Left renal pelvis (tissue), 4 donors: Measurements from ENCODE around the gene HNRNPA1. TPM values are rescaled to one million over a fixed set of nuclear protein-coding genes. Genes with fewer than 3 reads are reported as not detected.
A peak's percentile ranks its signal among the peaks of the same experiment; 100 is the strongest.
"Not testable (repeated sequence)": the region's sequence is repeated elsewhere in the genome, so short reads cannot be mapped to it uniquely, and the experiment has no call there.

ENCODE experiments used
- DNase-seq, 4 donors: peaks; one replicate each; pipeline ENCODE4 v3.0.0-alpha.2; 2013; ENCODE audit warnings: low read depth in 4 of 4, low spot score in 3 of 4
- polyA plus RNA-seq, 4 donors: library from polyadenylated mRNA; unstranded; fragments of 120-200 nt; gene quantifications; one replicate each; pipeline ENCODE4 v1.2.1, GENCODE V29; 2013; ENCODE audit not compliant: insufficient read length in 4 of 4

HNRNPA1 gene
- polyA plus RNA-seq, 4 donors, result 3,309 to 4,188 (median 3,895) TPM

DNA sequence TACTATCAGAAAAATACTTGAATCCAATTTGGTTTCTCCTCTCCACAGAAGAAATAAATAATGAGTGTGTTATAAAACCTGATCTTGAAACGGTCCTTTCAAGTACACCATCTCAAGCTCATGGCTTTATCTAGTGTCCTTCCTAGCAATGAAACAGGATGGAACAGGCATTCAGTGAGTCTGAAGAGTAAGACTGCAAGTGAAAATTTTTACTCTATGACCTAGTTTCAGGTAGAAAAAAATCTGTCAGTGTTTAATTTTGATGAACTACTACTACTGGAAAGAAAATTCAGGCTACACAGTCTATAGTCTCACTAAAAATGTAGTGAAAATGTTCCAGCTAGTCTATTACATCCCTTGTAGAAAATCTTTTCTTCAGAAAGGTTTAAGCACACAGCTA lies 8.3 kb upstream of the HNRNPA1 start:
- no peak for DNase-seq

DNA sequence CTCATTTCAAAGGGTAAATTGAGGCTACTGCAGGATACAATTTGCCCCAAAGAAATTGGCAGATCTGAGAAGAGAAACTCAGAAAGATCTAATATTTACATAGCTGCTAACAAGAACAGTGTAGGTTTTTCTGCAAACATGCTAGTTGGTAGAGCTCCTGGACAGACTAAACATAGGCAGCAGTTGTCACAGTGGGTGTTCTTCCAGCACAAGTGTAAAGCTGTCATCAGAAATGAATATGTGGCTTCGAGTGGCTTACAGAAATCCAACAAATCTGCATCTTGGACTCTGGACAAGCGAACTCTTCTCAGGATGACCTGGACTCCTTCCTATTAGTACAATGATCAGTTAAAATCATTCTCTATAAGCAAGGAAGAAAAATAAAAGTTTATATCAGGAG lies 6.5 kb upstream of the HNRNPA1 start:
- DNase-seq, result no peak

DNA sequence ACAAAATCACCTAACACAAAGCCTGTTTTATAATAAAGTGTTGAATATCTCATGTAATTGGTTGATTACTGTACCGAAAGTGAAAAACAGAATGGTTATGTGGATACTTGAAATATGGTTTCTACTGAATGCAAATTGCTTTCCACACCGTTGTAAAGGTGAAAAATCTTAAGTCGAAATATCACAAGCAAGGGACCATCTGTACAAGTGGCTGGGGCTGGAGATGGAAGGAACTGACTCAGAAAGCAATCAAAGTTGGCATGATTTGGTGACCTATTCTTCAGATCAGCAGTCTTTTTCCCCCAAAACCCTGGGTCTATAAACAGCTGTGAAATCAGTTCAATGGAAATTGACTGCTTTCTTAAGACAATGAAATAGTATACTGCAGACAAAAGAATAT lies 4.2 kb upstream of the HNRNPA1 start:
- DNase-seq, result no peak

DNA sequence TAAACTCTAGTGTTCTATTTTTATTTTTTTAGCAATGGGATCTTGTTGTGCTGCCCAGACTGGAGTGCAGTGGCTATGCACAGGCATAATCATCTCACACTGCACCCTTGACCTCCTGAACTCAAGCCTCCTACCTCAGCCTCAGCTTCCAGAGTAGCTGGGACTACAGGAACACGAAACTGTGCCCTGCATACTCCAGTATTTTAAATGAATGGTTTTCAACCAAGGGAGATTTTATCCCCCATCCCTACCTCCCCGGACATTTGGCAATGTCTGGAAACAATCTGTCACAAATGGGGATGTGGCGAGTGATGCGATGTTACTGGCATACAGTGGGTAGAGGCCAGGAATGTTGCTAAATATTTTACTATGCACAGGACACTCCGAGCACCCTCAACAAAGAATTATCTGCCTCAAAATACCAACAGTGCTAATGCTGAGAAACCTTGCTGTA lies 2.7 kb upstream of the HNRNPA1 start:
- no peak for DNase-seq

DNA sequence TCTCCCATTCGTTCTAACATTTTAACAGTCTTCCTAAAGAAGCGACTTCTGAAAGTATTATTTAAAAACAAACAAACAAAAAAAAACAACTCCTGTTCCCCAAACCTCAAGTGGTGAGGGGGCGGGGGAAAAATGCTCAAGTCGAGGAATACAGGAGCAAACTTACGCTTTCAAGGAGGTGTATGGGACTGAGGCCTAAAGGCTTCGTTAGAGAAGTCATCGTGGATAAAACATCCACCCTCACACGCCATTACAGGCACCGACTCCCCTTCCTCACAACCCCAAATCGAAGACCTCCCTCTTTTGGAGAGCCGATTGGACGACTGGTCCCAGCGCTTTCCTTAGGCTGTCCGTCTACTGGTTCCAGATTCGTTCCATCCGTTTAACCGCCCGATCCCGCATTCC lies 1.3 kb upstream of the HNRNPA1 start:
- DNase-seq, result no peak

DNA sequence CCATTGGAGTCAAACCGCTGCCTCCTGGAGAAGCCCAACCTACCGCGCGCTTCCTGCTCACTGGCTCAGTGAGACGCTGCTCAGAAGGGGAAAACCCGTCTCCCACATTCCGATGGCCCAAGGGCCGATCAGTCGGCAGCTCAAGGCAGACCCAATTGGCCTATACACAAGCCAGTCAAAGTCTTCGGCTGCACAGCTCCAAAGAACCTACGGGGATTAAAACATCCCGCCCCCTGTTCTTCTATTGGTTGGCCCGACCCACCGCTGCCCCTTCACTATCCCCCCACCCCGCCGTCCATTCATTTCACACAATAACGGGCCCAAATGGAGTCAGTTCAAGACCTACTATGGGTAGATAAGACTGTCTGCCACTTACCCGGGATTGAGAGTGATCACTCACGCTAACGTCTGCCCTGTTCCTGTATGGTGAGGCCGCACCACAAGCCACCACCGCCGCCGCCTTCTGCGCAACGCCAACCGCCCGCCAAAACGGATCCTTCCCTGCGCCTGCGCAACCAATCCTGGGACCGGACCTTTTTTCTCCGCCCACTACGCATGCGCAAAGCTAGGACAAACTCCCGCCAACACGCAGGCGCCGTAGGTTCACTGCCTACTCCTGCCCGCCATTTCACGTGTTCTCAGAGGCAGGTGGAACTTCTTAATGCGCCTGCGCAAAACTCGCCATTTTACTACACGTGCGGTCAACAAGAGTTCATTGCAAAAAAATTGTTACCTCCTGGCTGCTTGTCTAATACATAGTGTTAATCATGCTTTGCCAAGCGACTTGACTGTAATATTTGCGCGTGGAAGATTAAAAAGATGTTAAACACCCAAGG lies 676 bp upstream of the HNRNPA1 start, which contains the start of gene CBX5:
TSS of gene CBX5 (minus strand) at position 491 of the 836 bp plus-strand sequence. CDS start 22,472 bp downstream, outside the sequence.
- DNase-seq, result peak; percentile 98 to 99 (median 99)

DNA sequence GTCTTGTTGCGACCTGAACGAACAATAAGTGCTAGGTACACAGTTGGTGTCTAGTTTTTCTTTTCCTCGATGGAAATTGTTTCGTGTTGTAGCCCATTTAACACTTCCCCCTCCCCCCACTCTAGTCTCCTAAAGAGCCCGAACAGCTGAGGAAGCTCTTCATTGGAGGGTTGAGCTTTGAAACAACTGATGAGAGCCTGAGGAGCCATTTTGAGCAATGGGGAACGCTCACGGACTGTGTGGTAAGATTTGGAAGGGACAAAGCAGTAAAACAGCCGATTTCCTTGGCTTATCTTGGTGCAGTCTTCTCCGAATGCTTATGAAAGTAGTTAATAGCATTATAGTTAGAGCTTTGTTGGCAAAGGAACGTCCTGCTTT lies 724 bp downstream of the HNRNPA1 start:
- not testable (repeated sequence) for DNase-seq

DNA sequence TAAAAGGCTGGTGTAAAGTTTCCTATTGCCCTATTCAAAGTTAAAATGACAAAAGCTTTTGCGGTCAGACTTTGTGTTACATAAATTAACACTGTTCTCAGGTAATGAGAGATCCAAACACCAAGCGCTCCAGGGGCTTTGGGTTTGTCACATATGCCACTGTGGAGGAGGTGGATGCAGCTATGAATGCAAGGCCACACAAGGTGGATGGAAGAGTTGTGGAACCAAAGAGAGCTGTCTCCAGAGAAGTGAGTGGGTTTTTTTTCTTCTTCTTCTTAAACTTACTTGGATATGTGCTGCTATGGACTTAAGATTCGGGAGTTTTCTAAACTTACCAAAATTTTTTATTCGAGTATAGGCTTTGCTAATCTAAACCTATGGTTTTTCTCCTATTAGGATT lies 1.2 kb downstream of the HNRNPA1 start:
- not testable (repeated sequence) for DNase-seq

DNA sequence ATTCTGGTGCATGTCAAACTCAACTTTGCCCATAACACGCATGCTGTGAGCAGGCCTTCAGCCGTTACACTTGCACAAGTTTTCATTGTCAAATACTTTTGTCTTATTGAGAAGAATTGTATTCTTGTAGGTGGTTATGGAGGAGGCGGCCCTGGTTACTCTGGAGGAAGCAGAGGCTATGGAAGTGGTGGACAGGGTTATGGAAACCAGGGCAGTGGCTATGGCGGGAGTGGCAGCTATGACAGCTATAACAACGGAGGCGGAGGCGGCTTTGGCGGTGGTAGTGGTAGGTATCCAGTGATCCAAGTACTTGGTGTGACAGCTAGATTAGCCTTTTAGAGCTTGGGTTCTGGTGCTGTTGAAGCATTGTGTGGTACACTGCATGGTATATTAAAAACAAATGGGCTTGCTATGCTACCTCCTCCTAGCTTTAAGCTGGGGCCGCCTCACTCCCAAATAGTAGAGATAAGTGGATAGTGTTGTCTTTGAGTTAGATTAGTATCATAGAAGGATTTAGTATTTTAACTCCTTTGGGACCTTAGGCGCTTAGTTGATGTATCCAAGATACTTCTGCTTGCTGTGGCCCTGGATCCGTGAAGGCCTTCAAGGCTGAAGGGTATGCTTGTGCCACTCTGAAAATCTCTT lies 2.5 kb downstream of the HNRNPA1 start:
- no peak for DNase-seq

DNA sequence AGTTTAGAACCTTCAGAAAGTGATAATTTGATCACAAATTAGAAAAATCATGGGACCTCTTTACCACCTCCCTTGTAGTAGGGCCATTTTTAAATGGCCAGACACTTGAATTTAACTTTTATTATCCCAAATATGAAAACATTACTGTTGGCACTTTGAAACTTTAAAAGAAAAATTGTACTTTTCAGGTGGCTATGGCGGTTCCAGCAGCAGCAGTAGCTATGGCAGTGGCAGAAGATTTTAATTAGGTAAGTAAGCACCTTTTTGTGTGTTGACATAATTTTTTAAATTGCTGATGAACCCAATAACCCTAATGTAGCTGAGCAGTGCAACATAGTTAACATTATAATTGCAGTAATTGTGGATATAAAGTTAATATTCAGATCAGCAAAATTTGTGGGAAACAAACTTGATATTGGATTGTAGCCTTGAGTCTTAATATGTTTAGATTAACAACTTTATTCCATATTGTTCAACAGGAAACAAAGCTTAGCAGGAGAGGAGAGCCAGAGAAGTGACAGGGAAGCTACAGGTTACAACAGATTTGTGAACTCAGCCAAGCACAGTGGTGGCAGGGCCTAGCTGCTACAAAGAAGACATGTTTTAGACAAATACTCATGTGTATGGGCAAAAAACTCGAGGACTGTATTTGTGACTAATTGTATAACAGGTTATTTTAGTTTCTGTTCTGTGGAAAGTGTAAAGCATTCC lies 3.7 kb downstream of the HNRNPA1 start:
- DNase-seq, result not testable (repeated sequence)

DNA sequence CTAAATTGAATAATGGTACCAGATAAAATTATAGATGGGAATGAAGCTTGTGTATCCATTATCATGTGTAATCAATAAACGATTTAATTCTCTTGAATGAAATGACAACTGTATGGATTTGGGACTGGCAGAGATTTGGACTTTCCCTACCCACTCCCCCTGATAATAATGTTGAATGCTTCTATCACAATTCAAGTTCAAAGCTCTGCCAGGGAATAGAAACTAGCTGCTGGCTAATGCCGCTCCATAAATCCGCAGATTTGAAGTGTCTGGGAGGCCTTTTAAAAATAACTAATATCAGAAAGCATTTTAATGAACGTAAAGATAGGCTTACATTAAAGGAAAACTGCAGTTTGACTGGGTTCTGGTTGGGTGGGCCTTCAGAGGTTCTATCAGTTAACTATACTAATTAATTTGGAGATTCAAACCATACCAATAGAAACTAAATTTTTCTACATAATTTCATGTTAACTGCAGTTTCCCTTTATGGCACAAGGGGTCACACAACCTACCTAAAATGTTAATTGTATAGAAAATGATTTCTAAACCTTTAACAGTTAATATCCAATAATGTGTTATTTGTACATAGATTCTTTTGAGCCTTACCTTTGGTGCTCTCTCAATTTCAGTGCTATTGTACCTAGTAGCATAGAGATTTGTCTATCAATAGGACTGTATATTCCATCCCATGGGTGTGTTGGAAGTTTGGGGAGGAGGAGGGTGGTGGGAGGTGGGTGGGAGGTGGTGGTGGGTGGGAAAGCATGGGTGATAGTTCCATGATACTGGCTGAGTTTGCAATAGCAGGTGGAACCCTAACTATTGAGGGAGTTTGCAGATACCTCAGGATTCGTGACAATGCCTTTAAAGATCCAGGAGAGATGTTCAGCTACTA lies 4.9 kb downstream of the HNRNPA1 start:
- DNase-seq, result no peak

DNA sequence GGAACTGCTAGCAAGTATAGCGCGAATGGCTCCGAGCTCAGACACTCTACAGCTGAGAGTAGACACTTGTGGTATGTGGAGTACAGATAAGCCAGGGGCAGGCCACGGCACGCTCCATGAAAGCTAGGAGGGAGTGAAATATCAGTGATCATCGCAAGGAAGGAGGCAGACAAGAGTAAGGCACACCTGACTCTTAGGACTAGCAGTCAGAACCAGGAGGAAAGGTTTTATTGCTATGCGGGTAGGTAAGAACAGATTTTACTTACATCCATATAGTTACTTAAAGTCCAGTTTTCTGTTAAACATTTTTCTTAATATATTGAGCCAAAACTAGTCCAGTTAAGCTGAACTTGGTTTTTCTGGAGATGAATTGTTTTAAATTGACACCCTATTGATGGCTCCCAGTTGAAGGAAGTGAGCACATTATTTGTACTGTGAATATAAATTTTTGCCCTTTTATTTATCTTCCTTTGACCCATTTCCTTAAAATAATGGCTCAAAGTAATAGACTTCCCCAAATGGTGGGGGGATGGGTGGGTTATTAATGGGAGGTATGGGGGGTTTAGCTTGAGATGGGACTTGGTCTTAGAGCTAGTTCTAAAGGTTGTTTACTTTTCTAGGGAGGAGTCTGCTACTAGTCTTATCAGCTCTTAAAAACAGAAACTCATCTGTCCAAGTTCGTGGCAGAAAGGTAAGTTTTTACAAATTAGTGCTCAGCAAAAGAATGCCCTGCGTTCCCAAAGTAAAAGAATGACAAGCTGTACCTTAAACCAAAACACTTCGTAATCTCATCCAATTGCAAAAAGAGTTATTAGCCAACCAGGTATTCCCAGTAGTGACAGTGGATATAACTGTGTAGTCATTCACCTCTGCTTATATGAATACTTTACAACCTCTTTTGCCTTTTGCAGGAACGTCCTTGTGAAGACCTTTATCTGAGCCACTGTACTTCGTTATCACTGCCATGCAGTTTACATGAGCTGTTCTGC lies 5.8 kb downstream of the HNRNPA1 start:
- no peak for DNase-seq

DNA sequence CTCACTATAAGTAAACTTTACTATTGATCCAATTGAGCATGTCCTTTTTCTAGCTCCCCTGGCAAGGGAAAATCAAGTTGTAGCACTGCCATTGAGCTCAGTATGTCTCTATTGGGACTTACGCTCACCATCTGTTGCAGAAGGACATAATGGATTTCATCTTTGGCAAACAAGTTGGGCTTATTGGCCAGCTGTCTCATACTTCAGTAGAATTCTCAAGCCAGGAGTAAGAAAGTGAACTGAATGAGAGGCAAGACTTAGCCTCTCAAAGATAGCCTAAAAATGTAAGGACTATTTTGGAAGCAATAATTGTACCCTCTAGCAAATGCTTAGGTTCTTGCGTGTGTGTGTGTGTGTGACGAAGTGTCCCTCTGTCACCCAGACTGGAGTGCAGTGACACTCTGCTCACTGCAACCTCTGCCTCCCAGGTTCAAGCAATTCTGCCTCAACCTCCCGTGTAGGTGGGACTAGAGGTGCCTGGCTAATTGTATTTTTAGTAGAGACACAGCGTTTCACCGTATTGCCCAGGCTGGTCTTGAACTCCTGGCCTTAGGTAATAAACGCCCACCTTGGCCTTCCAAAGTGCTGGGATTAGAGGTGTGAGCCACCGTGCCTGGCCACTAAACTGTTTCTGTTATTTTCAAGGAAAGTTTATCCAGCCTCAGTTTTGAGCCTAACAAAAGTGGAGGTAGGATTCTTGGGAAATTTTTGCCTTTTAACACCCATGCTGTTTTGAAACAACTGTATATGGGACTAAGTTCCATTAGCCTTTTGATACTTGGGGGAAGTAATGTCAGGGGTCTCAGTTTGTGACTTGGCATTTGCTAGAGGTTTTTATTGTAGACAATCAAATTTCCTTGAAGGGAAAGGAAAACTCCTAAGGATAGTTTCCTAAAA lies 7.0 kb downstream of the HNRNPA1 start:
- no peak for DNase-seq

DNA sequence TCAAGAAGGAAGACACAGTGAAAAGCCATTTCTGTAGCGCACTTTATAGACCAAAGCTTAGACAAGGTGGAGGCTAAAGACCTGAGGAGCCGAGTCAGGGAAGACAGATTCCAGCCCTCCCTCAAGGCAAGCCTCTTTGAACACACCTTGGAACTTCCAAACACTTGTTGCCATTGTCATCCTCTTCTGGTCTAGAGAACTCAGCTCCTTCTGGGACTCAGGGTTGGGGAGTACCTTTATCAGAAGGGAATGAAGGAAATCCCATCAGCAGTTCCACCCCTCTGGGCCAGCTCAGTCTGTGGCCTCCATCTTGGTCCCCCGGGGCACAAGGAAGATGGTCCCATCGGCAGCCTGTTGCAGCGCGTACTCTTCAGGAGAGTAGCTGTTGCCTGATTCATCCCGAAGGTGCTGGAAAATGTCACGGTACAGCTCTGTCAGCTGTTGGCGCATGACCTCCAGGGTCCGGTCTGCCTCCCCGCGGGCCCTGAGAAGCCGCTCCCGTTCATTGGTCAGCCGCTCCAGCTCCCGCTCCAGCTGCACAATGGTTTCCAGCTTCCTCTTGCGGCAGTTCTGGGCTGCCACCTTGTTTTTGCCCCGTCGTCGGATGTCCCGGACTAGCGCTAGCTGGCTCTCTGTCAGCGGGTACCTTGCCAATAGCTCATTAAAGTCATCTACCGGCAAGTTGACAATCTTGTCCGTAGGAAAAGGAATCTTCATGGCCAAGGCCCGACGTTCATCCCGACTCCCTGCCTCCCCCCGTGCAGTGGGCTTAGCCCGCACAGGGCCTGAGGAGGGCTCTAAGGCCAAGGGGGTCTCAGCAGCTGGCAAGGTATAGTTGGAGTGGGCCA lies 11.8 kb downstream of the HNRNPA1 start:
- no peak for DNase-seq

DNA sequence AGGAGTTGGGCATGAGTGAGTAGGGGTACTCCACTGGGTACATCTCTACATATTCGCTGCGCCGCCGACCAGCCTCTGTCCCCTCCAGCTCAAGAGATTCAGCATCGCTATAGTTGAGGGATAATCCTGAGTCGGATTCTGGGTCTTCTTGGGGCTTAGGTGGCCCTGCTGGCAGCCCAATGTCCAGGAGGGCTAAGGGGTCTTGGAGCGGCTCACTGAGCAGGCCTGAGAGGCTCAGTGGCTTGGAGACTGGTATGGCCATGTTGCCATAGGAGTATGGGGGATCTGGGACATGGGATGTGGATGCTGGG lies 12.4 kb downstream of the HNRNPA1 start:
- DNase-seq, result no peak

DNA sequence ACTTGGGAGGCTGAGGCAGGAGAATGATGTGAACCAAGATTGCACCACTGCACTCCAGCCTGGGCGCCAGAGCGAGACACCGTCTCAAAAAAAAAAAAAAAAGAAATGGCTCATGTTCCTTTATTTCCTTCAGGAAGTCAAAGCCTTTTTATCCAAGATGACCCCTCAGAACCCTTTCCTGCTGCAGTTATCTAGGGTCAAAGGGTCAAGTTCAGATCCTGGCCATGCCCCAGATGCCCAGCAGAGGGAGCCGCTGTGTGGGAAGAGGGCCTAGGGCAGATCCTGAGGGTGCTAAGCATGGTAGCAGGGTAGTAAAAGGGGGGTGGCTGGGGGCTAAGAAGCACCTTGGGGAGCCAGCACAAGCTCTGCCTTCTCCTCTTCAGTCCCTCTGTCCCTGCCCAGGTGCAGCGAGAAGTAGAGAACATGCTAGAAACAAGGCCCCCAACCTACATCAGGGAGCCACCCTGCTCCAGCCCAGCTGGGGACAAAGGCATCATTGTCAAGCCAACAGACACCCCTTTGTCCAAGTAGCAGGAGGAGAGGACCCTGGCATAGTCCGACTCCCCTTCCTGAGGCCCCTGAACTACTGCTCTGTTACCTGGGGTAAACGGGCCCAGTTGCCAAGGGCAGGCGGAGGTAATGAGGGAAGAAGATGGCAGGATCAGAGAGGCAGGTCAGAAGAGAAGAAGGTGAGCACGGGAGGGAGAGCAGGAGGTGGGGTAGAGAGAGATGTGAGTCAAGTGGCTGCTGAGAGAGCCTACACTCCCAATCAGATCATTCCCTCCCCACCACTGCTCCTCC lies 13.8 kb downstream of the HNRNPA1 start:
- DNase-seq, result no peak
